ENCODE results near the gene IRF3. TPM values are rescaled to one million over a fixed set of nuclear protein-coding genes. Genes with fewer than 3 reads are reported as not detected.

Gene IRF3
- total RNA-seq, 1 donor from 2014 or later = 40.1 TPM

DNA sequence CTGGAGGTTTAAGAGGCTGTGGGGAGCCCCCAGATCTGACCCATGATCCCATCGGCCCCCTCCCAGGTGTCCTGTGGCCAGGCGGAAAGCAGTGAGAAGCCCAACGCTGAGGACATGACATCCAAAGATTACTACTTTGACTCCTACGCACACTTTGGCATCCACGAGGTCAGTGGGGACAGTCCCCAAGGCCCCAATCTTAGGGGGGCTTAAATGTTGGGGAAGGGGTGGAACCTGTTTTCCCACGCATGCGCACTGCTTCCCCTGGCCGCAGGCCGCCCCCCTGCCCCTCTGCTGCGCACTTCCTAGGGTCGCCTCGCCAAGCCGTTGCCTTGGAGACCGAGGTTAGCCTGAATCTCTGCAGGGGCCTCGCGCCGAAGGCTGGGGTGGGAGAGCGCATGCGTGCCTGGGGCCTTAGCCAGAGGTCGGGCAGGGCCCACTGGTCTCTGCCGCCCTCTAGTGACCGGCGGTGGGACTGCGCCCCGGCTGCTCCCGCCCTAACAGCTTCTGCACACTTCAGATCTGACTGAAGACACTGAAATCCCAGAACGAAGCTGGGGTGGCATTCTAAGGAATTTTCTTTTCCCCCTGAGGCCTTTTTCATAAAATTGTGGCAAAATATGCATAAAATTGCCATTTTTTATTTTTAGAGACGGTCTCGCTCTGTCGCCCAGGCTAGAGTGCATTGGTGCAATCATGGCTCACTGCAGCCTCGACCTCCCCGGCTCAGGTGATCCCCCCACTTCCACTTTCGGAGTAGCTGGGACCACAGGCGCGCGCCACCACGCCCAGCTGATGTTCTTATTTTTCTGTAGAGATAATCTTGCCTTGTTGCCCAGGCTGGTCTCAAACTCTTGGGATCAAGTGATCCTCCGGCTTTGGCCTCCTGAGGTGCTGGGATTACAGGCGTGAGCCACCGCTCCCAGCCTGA, 15.0 kb upstream of the IRF3 start:
- Mint-ChIP-seq H3K9me3 (ENCODE audit: unreplicated experiment) (peaks cover 6% of the 10 kb centered on the region), H3K36me3 (ENCODE audit: unreplicated experiment) (no peaks in the 10 kb centered on the region), H3K27ac (ENCODE audit: unreplicated experiment) (peak overlapping the region; percentile 76), H3K4me1 (ENCODE audit: low read depth, unreplicated experiment) (peaks cover 12% of the 10 kb centered on the region), H3K27me3 (ENCODE audit: unreplicated experiment) (peaks cover 7% of the 10 kb centered on the region), H3K4me3 (ENCODE audit: unreplicated experiment) (peak overlapping the region; percentile 63)
- DNase-seq = peak; percentile 100
- TF ChIP-seq, protein P1, sequence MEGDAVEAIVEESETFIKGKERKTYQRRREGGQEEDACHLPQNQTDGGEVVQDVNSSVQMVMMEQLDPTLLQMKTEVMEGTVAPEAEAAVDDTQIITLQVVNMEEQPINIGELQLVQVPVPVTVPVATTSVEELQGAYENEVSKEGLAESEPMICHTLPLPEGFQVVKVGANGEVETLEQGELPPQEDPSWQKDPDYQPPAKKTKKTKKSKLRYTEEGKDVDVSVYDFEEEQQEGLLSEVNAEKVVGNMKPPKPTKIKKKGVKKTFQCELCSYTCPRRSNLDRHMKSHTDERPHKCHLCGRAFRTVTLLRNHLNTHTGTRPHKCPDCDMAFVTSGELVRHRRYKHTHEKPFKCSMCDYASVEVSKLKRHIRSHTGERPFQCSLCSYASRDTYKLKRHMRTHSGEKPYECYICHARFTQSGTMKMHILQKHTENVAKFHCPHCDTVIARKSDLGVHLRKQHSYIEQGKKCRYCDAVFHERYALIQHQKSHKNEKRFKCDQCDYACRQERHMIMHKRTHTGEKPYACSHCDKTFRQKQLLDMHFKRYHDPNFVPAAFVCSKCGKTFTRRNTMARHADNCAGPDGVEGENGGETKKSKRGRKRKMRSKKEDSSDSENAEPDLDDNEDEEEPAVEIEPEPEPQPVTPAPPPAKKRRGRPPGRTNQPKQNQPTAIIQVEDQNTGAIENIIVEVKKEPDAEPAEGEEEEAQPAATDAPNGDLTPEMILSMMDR (IDR thresholded peaks at IDR 0.05; ENCODE audit: partially characterized antibody, unreplicated experiment) = peak; percentile 99

DNA sequence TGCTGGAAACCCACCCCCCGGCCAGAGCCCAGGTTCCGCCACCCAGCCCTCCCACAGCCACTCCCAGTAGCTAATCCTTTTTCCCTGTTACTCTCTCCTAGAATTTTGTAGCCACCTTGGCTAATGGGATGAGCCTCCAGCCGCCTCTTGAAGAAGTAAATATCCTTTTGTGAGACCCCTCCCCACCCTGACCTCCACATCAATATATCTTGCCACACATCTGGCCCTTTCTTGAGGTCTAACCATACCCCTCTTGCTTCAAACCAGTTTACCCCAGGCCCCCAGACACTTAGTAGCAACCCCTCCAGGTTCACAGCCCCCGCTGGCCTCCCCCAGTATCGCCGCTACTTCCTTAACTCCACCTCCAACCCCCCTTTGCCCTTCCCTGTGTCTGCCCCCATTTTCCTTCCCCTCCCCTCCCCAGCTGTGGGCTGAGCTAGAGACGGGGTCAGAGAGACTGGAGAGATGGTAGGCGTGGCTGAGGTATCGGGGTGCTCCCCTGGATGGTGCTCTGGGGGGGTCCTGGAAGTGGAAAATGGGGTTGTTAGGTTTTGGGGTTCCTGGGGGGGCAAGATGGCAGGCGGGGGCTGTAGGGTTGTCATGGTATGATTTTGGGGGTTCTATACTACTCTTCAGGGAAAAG, 14.2 kb upstream of the IRF3 start:
- Mint-ChIP-seq H3K9me3 (ENCODE audit: unreplicated experiment) (peaks cover 4% of the 10 kb centered on the region), H3K36me3 (ENCODE audit: unreplicated experiment) (no peaks in the 10 kb centered on the region), H3K4me3 (ENCODE audit: unreplicated experiment) (peak overlapping the region; percentile 71), H3K27me3 (ENCODE audit: unreplicated experiment) (peaks cover 6% of the 10 kb centered on the region), H3K4me1 (ENCODE audit: low read depth, unreplicated experiment) (peaks cover 12% of the 10 kb centered on the region), H3K27ac (ENCODE audit: unreplicated experiment) (peak overlapping the region; percentile 76)
- TF ChIP-seq, protein P1 (IDR thresholded peaks at IDR 0.05; ENCODE audit: partially characterized antibody, unreplicated experiment) = no peak
- no peak for DNase-seq

DNA sequence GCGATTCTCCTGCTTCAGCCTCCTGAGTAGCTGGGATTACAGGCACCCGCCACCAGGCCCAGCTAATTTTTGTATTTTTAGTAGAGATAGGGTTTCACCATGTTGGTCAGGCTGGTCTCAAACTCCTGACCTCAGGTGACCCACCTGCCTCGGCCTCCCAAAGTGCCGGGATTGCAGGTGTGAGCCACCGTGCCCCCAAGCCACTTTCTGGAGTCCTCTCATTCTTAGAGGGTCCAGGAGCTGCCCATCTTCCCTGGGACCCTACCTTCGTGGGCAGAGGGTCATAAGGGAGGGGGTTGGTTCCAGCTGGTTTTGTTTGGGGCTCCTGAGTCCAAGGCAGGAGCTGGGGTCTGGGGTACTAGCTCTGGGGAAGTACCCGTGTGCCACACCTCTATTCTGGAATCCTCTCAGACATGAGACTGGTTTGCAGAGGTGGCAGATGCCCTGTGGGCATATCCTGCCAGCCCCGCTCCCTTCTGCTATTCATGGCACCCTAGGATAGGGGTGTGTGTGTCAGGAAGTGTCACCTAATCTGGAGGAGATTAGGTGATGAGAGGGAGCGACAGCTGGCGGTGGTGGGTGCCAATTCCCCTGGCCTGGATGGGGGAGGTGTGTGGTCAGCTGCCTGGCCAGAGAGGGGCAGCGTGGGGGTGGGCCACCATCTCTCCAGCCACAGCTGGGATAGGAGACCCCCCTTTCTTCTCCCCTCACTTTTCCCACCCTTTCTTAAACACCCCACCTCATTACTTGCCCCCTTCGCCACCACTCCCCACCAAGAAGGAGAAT, 13.5 kb upstream of the IRF3 start:
- H3K4me3 Mint-ChIP-seq (ENCODE audit: unreplicated experiment) = peak overlapping the region; percentile 71
- no peak overlapping the region for H3K27ac Mint-ChIP-seq (ENCODE audit: unreplicated experiment)
- TF ChIP-seq, protein P1 (IDR thresholded peaks at IDR 0.05; ENCODE audit: partially characterized antibody, unreplicated experiment) = no peak
- H3K4me1 Mint-ChIP-seq (ENCODE audit: low read depth, unreplicated experiment) = peaks cover 12% of the 10 kb centered on the region
- H3K27me3 Mint-ChIP-seq (ENCODE audit: unreplicated experiment) = peaks cover 6% of the 10 kb centered on the region
- peaks cover 4% of the 10 kb centered on the region for H3K9me3 Mint-ChIP-seq (ENCODE audit: unreplicated experiment)
- no peaks in the 10 kb centered on the region for H3K36me3 Mint-ChIP-seq (ENCODE audit: unreplicated experiment)
- DNase-seq = no peak

DNA sequence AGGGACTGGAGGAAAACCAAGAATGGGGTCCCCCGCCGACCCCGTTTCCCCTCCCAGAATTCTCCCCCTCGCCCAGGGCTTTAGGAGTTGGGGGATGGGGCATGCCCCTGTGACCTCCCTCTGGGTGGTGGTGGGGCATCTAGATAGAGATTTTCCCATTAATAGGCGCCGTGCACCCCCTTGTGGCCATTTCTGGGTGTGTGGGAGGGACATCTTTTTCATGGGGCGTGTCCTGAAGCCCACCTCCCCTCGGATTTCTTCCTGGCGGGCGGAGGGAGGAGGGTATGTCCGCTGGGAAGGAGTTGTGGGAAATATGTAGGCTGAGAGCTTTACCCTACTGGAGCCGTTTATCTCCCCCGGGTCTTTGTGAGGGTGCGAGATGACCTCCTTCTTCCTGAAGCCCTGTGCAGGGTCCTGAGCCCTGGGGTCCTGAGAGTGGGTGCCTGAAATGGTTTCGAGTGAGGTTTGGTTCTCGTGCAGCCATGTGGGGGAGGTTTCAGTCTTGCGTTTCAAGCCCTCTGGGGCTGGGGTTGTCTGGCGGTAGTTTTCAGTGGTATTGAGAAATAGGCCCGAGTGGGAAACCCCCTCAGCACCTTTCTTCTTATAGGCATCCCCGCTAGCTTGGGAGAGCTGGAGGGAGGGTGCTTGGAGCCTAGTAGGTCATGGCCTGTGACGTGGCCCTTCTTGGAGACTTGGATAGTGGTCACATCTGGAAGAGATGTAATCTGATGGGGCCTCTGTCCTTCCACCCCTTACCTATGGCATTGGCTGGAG, 12.4 kb upstream of the IRF3 start:
- DNase-seq = peak; percentile 95

More for the DNA sequence above, 12.4 kb upstream of the IRF3 start:
- no peaks in the 10 kb centered on the region for H3K36me3 Mint-ChIP-seq (ENCODE audit: unreplicated experiment)
- peaks cover 7% of the 10 kb centered on the region for H3K9me3 Mint-ChIP-seq (ENCODE audit: unreplicated experiment)
- H3K4me3 Mint-ChIP-seq (ENCODE audit: unreplicated experiment) = peak overlapping the region; percentile 87
- TF ChIP-seq, protein P1 (IDR thresholded peaks at IDR 0.05; ENCODE audit: partially characterized antibody, unreplicated experiment) = peak; percentile 85
- H3K27ac Mint-ChIP-seq (ENCODE audit: unreplicated experiment) = peak overlapping the region; percentile 73
- peaks cover 6% of the 10 kb centered on the region for H3K27me3 Mint-ChIP-seq (ENCODE audit: unreplicated experiment)
- peaks cover 12% of the 10 kb centered on the region for H3K4me1 Mint-ChIP-seq (ENCODE audit: low read depth, unreplicated experiment)
